Stimulated activated naive CD4-positive, alpha-beta T cell treated with Interleukin-2 at 50 U/mL for 16 hours (primary cell): ENCODE data around the gene ANP32A.
"Not testable (repeated sequence)": the region's sequence is repeated elsewhere in the genome, so short reads cannot be mapped to it uniquely, and the experiment has no call there.

Source experiments
- DNase-seq: peaks from one replicate; lab custom pipeline; 2025; lab: John Stamatoyannopoulos, UW

Gene ANP32A

GRCh38 chr15:68820295-68821189 lies at the start of gene ANP32A:
ANP32A (minus strand) TSS chr15:68820895; CDS start chr15:68820751, 144 bp downstream.
- DNase-seq: peak; percentile 97

GRCh38 chr15:68868296-68868695 lies 47.6 kb upstream of the ANP32A start:
- DNase-seq: no peak

- no peak for DNase-seq
Measured at GRCh38 chr15:68862415-68862814, 41.7 kb upstream of the ANP32A start.

GRCh38 chr15:68858666-68859065 lies 38.0 kb upstream of the ANP32A start:
- not testable (repeated sequence) for DNase-seq

GRCh38 chr15:68857443-68857842 lies 36.7 kb upstream of the ANP32A start:
- not testable (repeated sequence) for DNase-seq

- no peak for DNase-seq
Measured at GRCh38 chr15:68852461-68852860, 31.8 kb upstream of the ANP32A start.

- DNase-seq: no peak
Measured at GRCh38 chr15:68851971-68852370, 31.3 kb upstream of the ANP32A start.

GRCh38 chr15:68849497-68849896 lies 28.8 kb upstream of the ANP32A start:
- no peak for DNase-seq

GRCh38 chr15:68846851-68847439 lies 26.2 kb upstream of the ANP32A start:
- no peak for DNase-seq

- DNase-seq: no peak
Measured at GRCh38 chr15:68844856-68845550, 24.3 kb upstream of the ANP32A start.

- no peak for DNase-seq
Measured at GRCh38 chr15:68843425-68844311, 23.0 kb upstream of the ANP32A start.

GRCh38 chr15:68842958-68843357 lies 22.3 kb upstream of the ANP32A start:
- DNase-seq: no peak

- no peak for DNase-seq
Measured at GRCh38 chr15:68834346-68834745, 13.7 kb upstream of the ANP32A start.

- DNase-seq: no peak
Measured at GRCh38 chr15:68833700-68834331, 13.1 kb upstream of the ANP32A start.

- DNase-seq: no peak
Measured at GRCh38 chr15:68830141-68830785, 9.6 kb upstream of the ANP32A start.

- DNase-seq: no peak
Measured at GRCh38 chr15:68829068-68829467, 8.4 kb upstream of the ANP32A start.

GRCh38 chr15:68823561-68823960 lies 2.9 kb upstream of the ANP32A start:
- DNase-seq: no peak

- no peak for DNase-seq
Measured at GRCh38 chr15:68822818-68823217, 2.1 kb upstream of the ANP32A start.

GRCh38 chr15:68821841-68822381 lies 1.2 kb upstream of the ANP32A start:
- no peak for DNase-seq

- no peak for DNase-seq
Measured at GRCh38 chr15:68821190-68821840, 620 bp upstream of the ANP32A start.
